Ascending aorta (tissue), 2 donors: ENCODE measurements around the gene TM4SF20. TPM values are rescaled to one million over a fixed set of nuclear protein-coding genes. Genes with fewer than 3 reads are reported as not detected.
A peak's percentile ranks its signal among the peaks of the same experiment; 100 is the strongest.

Source experiments
- DNase-seq, 2 donors: peaks; one replicate each; pipeline ENCODE4 v3.0.0-alpha.2; 2019; ENCODE audit warnings: low spot score in 2 of 2
- H3K27ac ChIP-seq, 2 donors: fragments of 200-600 bp; sonication (generic); one replicate each; pipeline ENCODE4 v1.5.1; 2016 to 2017; ENCODE audit warnings: mild to moderate bottlenecking in 1 of 2
- H3K27me3 ChIP-seq: fragments of 200-600 bp; sonication (generic); one replicate; pipeline ENCODE4 v1.5.1; 2017
- H3K36me3 ChIP-seq, 2 donors: fragments of 200-600 bp; sonication (generic); one replicate each; pipeline ENCODE4 v1.5.1; 2016
- H3K4me1 ChIP-seq, 2 donors: fragments of 200-600 bp; sonication (generic); one replicate each; pipeline ENCODE4 v1.5.1; 2016 to 2017; ENCODE audit warnings: mild to moderate bottlenecking in 1 of 2
- H3K4me3 ChIP-seq, 2 donors: fragments of 200-600 bp; sonication (generic); one replicate each; pipeline ENCODE4 v1.5.1; 2016 to 2017; ENCODE audit warnings: mild to moderate bottlenecking in 1 of 2
- H3K9me3 ChIP-seq, 2 donors: fragments of 200-600 bp; sonication (generic); one replicate each; pipeline ENCODE4 v1.5.1; 2016
- CTCF ChIP-seq, 3 experiments: fragments of 200-600 bp in 2 of 3; fragments of 450-650 bp in 1 of 3; sonication (generic) in 2 of 3; IDR thresholded peaks; one replicate each; pipeline ENCODE4 v1.5.1; 2016 to 2019; ENCODE audit warnings: antibody characterized with exemption in 3 of 3, mild to moderate bottlenecking in 1 of 3, moderate library complexity in 1 of 3
- intact Hi-C: fragments of 100-400 bp; cut with DNase I; formaldehyde crosslinking; loops from one replicate; pipeline ENCODE4 v1.15.1; 2023
- total RNA-seq: library from RNA; depleted of rRNA; stranded (reverse); fragments of >200 nt; gene quantifications from one replicate; pipeline ENCODE4 v1.1.0, GENCODE V29; 2016

The TM4SF20 gene, protein sequence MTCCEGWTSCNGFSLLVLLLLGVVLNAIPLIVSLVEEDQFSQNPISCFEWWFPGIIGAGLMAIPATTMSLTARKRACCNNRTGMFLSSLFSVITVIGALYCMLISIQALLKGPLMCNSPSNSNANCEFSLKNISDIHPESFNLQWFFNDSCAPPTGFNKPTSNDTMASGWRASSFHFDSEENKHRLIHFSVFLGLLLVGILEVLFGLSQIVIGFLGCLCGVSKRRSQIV
- not detected for total RNA-seq

DNA sequence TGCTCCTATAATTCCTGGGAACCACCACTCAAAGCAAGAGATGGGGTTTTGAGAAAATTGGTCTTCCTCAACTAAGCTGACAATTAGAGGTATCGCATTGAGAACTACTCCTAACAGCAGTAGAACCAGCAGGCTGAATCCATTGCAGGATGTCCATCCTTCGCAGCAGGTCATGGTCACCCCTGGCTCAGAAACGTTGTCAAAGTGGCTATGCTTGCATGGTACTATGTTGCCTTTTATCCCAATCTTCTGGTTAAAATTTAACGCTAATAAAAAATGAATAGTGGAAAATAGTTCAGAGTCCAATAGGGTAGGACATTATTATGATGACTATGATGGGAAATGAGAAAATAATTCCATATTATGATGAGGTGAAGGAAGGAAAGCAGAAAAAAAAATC, at the start of gene TM4SF20:
Gene TM4SF20, minus strand, starts transcription at position 212 of the 400 bp plus-strand sequence. Its CDS starts 38 bp downstream, at position 174.
- no peak for DNase-seq
- no peak for TF ChIP-seq CTCF (IDR thresholded peaks at IDR 0.05)
- H3K9me3 ChIP-seq, result no peaks in the 10 kb centered on the region
- no peaks in the 10 kb centered on the region for H3K4me1 ChIP-seq
- no peak within 1 kb of the TSS for H3K27ac ChIP-seq
- intact Hi-C loops, result no loop called here
- H3K36me3 ChIP-seq, result no peaks in the 10 kb centered on the region
- H3K4me3 ChIP-seq, result no peak within 1 kb of the TSS
- H3K27me3 ChIP-seq, result no peaks in the 10 kb centered on the region

GRCh38 chr2:227428731-227429285, 49.7 kb upstream of the TM4SF20 start:
- no peak overlapping the region for H3K27ac ChIP-seq
- H3K36me3 ChIP-seq, result no peaks in the 10 kb centered on the region
- H3K9me3 ChIP-seq, result peaks cover 6 to 12% of the 10 kb centered on the region in 2 donors
- no peaks in the 10 kb centered on the region for H3K4me1 ChIP-seq
- DNase-seq, result no peak
- no peak overlapping the region for H3K4me3 ChIP-seq
- no peak for TF ChIP-seq CTCF (IDR thresholded peaks at IDR 0.05)
- intact Hi-C loops, result no loop called here
- no peaks in the 10 kb centered on the region for H3K27me3 ChIP-seq

- no peak for TF ChIP-seq CTCF (IDR thresholded peaks at IDR 0.05)
- intact Hi-C loops, result no loop called here
- no peak overlapping the region for H3K4me3 ChIP-seq
- no peak overlapping the region for H3K27ac ChIP-seq
- DNase-seq, result no peak
- H3K9me3 ChIP-seq, result no peaks in the 10 kb centered on the region
- no peaks in the 10 kb centered on the region for H3K4me1 ChIP-seq
- no peaks in the 10 kb centered on the region for H3K27me3 ChIP-seq
- no peaks in the 10 kb centered on the region for H3K36me3 ChIP-seq
Observed at GRCh38 chr2:227423656-227424499, 44.8 kb upstream of the TM4SF20 start.

DNA sequence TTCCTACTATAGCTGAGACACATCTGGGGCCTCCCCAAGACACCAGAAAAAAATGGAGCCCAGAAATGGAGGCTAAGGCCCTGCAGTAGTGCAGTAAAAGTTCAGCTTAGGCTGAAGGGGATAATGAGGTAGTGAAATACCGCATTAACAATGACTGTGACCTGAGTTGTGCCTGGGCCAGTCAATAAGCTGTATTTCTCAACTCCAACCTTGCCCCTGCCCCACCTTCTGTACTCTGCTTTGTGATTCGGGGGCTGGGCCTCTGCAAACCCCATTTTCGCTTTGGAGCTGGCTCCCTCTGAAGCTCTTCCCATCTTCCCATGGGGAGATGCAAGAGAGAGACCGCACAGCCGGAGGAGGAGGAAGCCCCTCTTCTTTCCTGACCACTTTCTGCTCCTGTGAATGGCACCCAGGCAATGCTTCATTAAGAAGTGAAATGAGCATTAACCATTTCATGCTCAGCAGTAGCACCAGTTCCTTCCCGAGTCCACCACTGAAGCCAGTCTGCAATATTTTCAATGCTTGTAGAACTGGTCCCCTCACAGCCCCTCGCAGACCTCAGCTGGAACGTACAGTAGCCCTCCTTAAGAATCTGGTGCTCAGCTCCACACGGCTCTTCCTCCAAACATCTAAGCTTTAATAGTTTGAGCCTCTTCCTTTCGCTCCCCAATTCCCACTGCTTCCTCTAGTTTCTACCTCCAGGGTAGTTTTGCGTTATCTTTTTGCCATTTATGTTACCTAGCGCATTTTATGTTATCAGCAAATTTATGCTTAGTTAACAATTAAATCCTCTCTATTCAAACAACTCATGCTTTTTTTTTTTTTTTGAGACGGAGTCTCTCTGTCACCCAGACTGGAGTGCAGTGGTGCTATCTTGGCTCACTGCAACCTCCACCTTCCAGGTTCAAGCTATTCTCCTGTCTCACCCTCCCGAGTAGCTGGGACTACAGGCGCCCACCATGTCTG, 41.3 kb upstream of the TM4SF20 start:
- intact Hi-C loops, result no loop called here
- Histone ChIP-seq H3K4me3 (no peak overlapping the region), H3K4me1 (no peaks in the 10 kb centered on the region), H3K27me3 (no peaks in the 10 kb centered on the region), H3K36me3 (no peaks in the 10 kb centered on the region), H3K27ac (no peak overlapping the region), H3K9me3 (no peaks in the 10 kb centered on the region)
- no peak for TF ChIP-seq CTCF (IDR thresholded peaks at IDR 0.05)
- DNase-seq, result no peak

DNA sequence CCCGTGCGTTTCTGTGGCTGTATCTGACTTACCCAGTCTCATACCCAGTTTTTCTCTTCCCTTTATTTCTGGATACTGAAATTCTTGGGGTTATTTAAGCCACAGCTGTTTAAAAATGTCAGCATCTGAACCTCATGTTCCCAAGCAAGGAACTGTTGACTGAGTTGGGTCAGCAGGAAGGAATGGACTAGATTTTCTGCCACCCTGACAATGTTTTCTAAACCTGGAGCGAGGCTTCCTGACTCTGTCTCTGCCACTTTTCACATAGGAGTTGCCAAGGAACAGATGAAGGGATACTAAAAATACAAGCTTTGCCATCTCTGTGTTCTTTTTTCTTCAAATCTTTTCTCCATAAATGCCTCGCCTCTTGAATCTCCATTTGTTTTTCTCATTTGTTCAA, 37.6 kb upstream of the TM4SF20 start:
- no peak for TF ChIP-seq CTCF (IDR thresholded peaks at IDR 0.05)
- no peak for DNase-seq
- Histone ChIP-seq H3K27ac (peak overlapping the region; percentile 32 to 57), H3K27me3 (no peaks in the 10 kb centered on the region), H3K4me3 (no peak overlapping the region), H3K4me1 (peaks cover 0 to 6% of the 10 kb centered on the region in 2 donors), H3K9me3 (no peaks in the 10 kb centered on the region), H3K36me3 (no peaks in the 10 kb centered on the region)
- intact Hi-C loops, result no loop called here
